SK-N-SH (cell line): ENCODE results near the gene SRSF2. TPM values are rescaled to one million over a fixed set of nuclear protein-coding genes. Genes with fewer than 3 reads are reported as not detected.

Experiments
- CTCF ChIA-PET: fragments of 300-600, 350-600 bp; formaldehyde crosslinking; extraction: SDS; loops from one replicate; lab custom pipeline; 2021; lab: Yijun Ruan, JAX
- POLR2A ChIA-PET: fragments of 350-600 bp; sonication (Branson Sonifier 250); formaldehyde crosslinking; extraction: SDS; loops from one replicate; lab custom pipeline; 2020; ENCODE audit warnings: antibody characterized with exemption, inconsistent platforms; lab: Yijun Ruan, JAX
- DNase-seq: peaks from one replicate; pipeline ENCODE4 v3.0.0; 2012
- H2AFZ ChIP-seq: fragments of 200-600 bp; sonication (generic); 2 replicates; pipeline ENCODE4 v1.8.1; 2016; ENCODE audit warnings: antibody characterized with exemption, mild to moderate bottlenecking, low read depth
- H3F3A ChIP-seq: fragments of 200-600 bp; sonication (generic); replicated peaks from 2 replicates; pipeline ENCODE3; 2016; ENCODE audit warnings: antibody characterized with exemption, mild to moderate bottlenecking; ENCODE audit not compliant: insufficient read depth
- H3K27ac ChIP-seq, 2 experiments: fragments of 200-500 bp in 1 of 2; fragments of 200-600 bp in 1 of 2; sonication (Bioruptor generic) in 1 of 2; sonication (generic), shearing (Covaris generic) in 1 of 2; 2 replicates each; pipeline versions ENCODE4 v1.5.1 to v1.6.1; 2014 to 2016; ENCODE audit warnings: low read depth in 2 of 2, inconsistent platforms in 1 of 2, low read length in 1 of 2, mild to moderate bottlenecking in 1 of 2, mixed read lengths in 1 of 2
- H3K27me3 ChIP-seq: fragments of 200-600 bp; sonication (generic), shearing (Covaris generic); 2 replicates; pipeline ENCODE4 v1.6.1; 2016; ENCODE audit warnings: mixed run types; ENCODE audit not compliant: insufficient read depth
- H3K36me3 ChIP-seq, 2 experiments: fragments of 200-500 bp in 1 of 2; fragments of 200-600 bp in 1 of 2; sonication (Bioruptor generic) in 1 of 2; sonication (generic) in 1 of 2; replicated peaks in 1 of 2; 2 replicates each; pipeline versions ENCODE3 to v1.5.1; 2014 to 2016; ENCODE audit warnings: low read length in 1 of 2, mild to moderate bottlenecking in 1 of 2; ENCODE audit not compliant: insufficient read depth in 2 of 2, control insufficient read depth in 1 of 2
- H3K4me1 ChIP-seq, 2 experiments: fragments of 200-500 bp in 1 of 2; fragments of 200-600 bp in 1 of 2; sonication (Bioruptor generic) in 1 of 2; sonication (generic), shearing (Covaris generic) in 1 of 2; 2 replicates each; pipeline versions ENCODE4 v1.5.1 to v1.6.1; 2014 to 2016; ENCODE audit warnings: low read depth in 1 of 2, low read length in 1 of 2, mixed run types in 1 of 2; ENCODE audit not compliant: insufficient read depth in 2 of 2, control insufficient read depth in 1 of 2
- H3K4me2 ChIP-seq: fragments of 200-600 bp; sonication (generic), shearing (Covaris generic); 2 replicates; pipeline ENCODE4 v1.6.1; 2017; ENCODE audit warnings: mixed run types
- H3K4me3 ChIP-seq, 2 experiments: fragments of 200-500 bp in 1 of 2; fragments of 200-600 bp in 1 of 2; sonication (Bioruptor generic) in 1 of 2; sonication (generic), shearing (Covaris generic) in 1 of 2; 2 replicates each; pipeline versions ENCODE4 v1.5.1 to v1.8.1; 2014 to 2016; ENCODE audit warnings: low read depth in 2 of 2, inconsistent platforms in 1 of 2, low read length in 1 of 2, mild to moderate bottlenecking in 1 of 2, mixed read lengths in 1 of 2, moderate library complexity in 1 of 2
- H3K79me2 ChIP-seq: fragments of 200-600 bp; sonication (generic); 2 replicates; pipeline ENCODE4 v1.8.1; 2017; ENCODE audit warnings: mild to moderate bottlenecking; ENCODE audit not compliant: insufficient read depth
- H3K9ac ChIP-seq: fragments of 200-600 bp; sonication (generic); 2 replicates; pipeline ENCODE4 v1.6.1; 2017; ENCODE audit warnings: mixed run types
- H3K9me2 ChIP-seq: fragments of 200-600 bp; sonication (generic); 2 replicates; pipeline ENCODE4 v1.6.1; 2017; ENCODE audit warnings: mixed run types
- H3K9me3 ChIP-seq: fragments of 200-600 bp; sonication (generic); 2 replicates; pipeline ENCODE4 v1.6.1; 2017; ENCODE audit warnings: mixed run types, mild to moderate bottlenecking, moderate library complexity
- H4K20me1 ChIP-seq: fragments of 200-600 bp; sonication (generic); 2 replicates; pipeline ENCODE4 v1.6.1; 2017; ENCODE audit warnings: mild to moderate bottlenecking, mixed run types; ENCODE audit not compliant: insufficient read depth
- CTCF ChIP-seq: fragments of 200-600 bp; sonication (generic); IDR thresholded peaks from 2 replicates; pipeline ENCODE4 v1.6.1; 2017; ENCODE audit warnings: antibody characterized with exemption, mild to moderate bottlenecking, moderate library complexity
- EP300 ChIP-seq, 2 experiments: IDR thresholded peaks; 2 replicates each; pipeline versions ENCODE4 v1.4.0 to v1.6.1; 2012; ENCODE audit warnings: borderline replicate concordance in 1 of 2, low read depth in 1 of 2, low read length in 1 of 2
- FOSL2 ChIP-seq: IDR thresholded peaks from 2 replicates; pipeline ENCODE4 v1.4.0; 2012; ENCODE audit warnings: low read depth, mild to moderate bottlenecking, moderate library complexity, borderline replicate concordance
- FOXJ3 ChIP-seq: sonication (generic); formaldehyde crosslinking; IDR thresholded peaks from 2 replicates; pipeline ENCODE4 v1.5.1; 2020; ENCODE audit warnings: mild to moderate bottlenecking, missing genetic modification reagents
- GATA2 ChIP-seq: sonication (generic); formaldehyde crosslinking; IDR thresholded peaks from 2 replicates; pipeline ENCODE4 v1.5.0; 2020; ENCODE audit warnings: mild to moderate bottlenecking, missing genetic modification reagents
- MAX ChIP-seq: IDR thresholded peaks from 2 replicates; pipeline ENCODE4 v1.4.0; 2012; ENCODE audit warnings: low read depth
- MEF2A ChIP-seq: IDR thresholded peaks from 2 replicates; pipeline ENCODE4 v1.4.0; 2012; ENCODE audit warnings: low read depth, borderline replicate concordance
- NFIC ChIP-seq: IDR thresholded peaks from 2 replicates; pipeline ENCODE4 v1.4.0; 2012; ENCODE audit warnings: borderline replicate concordance
- POLR2AphosphoS5 ChIP-seq: IDR thresholded peaks from 2 replicates; pipeline ENCODE4 v1.6.1; 2012; ENCODE audit warnings: low read depth, low read length
- RAD21 ChIP-seq: IDR thresholded peaks from 2 replicates; pipeline ENCODE4 v1.6.1; 2012; ENCODE audit warnings: mild to moderate bottlenecking, low read length
- REST ChIP-seq: IDR thresholded peaks from 2 replicates; pipeline ENCODE4 v1.6.1; 2012; ENCODE audit warnings: mild to moderate bottlenecking, low read depth, low read length, moderate library complexity
- SMC3 ChIP-seq: IDR thresholded peaks from 2 replicates; pipeline ENCODE4 v1.6.1; 2012; ENCODE audit warnings: low read depth, low read length, improper control_type of control experiment
- TCF12 ChIP-seq: IDR thresholded peaks from 2 replicates; pipeline ENCODE4 v1.4.0; 2012
- TEAD4 ChIP-seq: IDR thresholded peaks from 2 replicates; pipeline ENCODE4 v1.4.0; 2012; ENCODE audit warnings: mild to moderate bottlenecking, borderline replicate concordance; ENCODE audit not compliant: insufficient read depth
- YY1 ChIP-seq: IDR thresholded peaks from 2 replicates; pipeline ENCODE4 v1.4.0; 2012; ENCODE audit warnings: low read depth, mild to moderate bottlenecking
- WGBS: methylation state at CpG from one replicate; pipeline ENCODE4 v1.1.6; 2017; ENCODE audit warnings: low lambda C conversion rate; 5-methylcytosine and 5-hydroxymethylcytosine counted together
- polyA plus RNA-seq, 3 experiments: library from polyadenylated mRNA; depleted of rRNA; stranded (reverse); fragments of >200 nt; gene quantifications; 2 replicates each; pipeline ENCODE4 v1.2.3, GENCODE V29; 2012

SRSF2 gene
- polyA plus RNA-seq, 1 of the 3 experiments (the other 2 are of a cell fraction): 211 TPM

DNA sequence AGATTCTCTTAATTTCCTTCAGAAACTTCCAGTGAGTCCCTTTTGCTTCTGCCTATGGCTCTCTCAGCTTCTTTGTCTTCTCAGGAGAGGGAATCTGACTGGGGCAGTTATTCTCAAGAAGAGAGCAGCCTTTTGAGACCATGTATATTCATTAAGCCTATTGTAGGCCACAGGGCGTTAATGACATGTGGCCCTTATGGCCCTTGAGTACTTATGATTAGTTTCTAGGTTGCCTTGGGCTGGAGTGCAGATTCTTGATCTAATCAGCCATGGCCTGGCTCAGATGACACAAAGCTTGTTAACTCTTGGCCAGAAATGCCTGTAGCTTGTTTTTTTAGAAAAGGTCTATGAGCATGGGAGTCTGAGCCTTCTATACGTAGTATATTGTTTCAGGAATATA is 18.2 kb upstream of the SRSF2 start:
- DNase-seq: peak; percentile 34
- no peaks in the 10 kb centered on the region for H3K9me2 ChIP-seq
- 100% methylated on average over 2 of the region's 2 CpGs for WGBS
- no peak overlapping the region for H3K4me3 ChIP-seq
- no peaks in the 10 kb centered on the region for H4K20me1 ChIP-seq
- CTCF ChIA-PET: interaction anchor here (1.1 to 1.2 kb wide), 2 partner anchors 9 to 301 kb away, joined by 3 to 5 read pairs; no protein-coding TSS in a partner anchor
- no peak overlapping the region for H3K4me2 ChIP-seq
- POLR2A ChIA-PET: no interaction called here
- no peak overlapping the region for H2AFZ ChIP-seq
- no peak overlapping the region for H3K9ac ChIP-seq
- no peak overlapping the region for H3K27ac ChIP-seq
- H3K79me2 ChIP-seq: no peaks in the 10 kb centered on the region
- H3K4me1 ChIP-seq: no peaks in the 10 kb centered on the region
- no peaks in the 10 kb centered on the region for H3K27me3 ChIP-seq
- no peaks in the 10 kb centered on the region for H3K9me3 ChIP-seq
- H3K36me3 ChIP-seq: peaks cover 3 to 29% of the 10 kb centered on the region in 2 experiments
- TF ChIP-seq FOXJ3 (CRISPR knock-in tag) (no peak), TCF12 (no peak), FOSL2 (no peak), GATA2 (CRISPR knock-in tag) (no peak), MEF2A (no peak), TEAD4 (no peak), SMC3 (no peak)
- H3F3A ChIP-seq: no peaks in the 10 kb centered on the region

GRCh38 chr17:76753061-76753961 is 16.2 kb upstream of the SRSF2 start:
- H3K4me1 ChIP-seq: no peaks in the 10 kb centered on the region
- peaks cover 3 to 27% of the 10 kb centered on the region in 2 experiments for H3K36me3 ChIP-seq
- H2AFZ ChIP-seq: no peak overlapping the region
- H3K27ac ChIP-seq: no peak overlapping the region
- no peak for DNase-seq
- no peaks in the 10 kb centered on the region for H3K9me2 ChIP-seq
- POLR2A ChIA-PET: no interaction called here
- no peaks in the 10 kb centered on the region for H3K79me2 ChIP-seq
- 91% methylated on average over 12 of the region's 12 CpGs for WGBS
- H3K4me2 ChIP-seq: no peak overlapping the region
- no peaks in the 10 kb centered on the region for H3F3A ChIP-seq
- TF ChIP-seq REST (no peak), CTCF (no peak), EP300 (IDR thresholded peaks at IDR 0.05; ENCODE audit: borderline replicate concordance in 1 of 2, low read depth in 1 of 2, low read length in 1 of 2) (no peak), MAX (no peak), NFIC (no peak), POLR2AphosphoS5 (no peak), RAD21 (no peak), FOXJ3 (CRISPR knock-in tag) (no peak), YY1 (no peak)
- no peak overlapping the region for H3K4me3 ChIP-seq
- CTCF ChIA-PET: no interaction called here
- no peaks in the 10 kb centered on the region for H3K27me3 ChIP-seq
- no peak overlapping the region for H3K9ac ChIP-seq
- H4K20me1 ChIP-seq: no peaks in the 10 kb centered on the region
- H3K9me3 ChIP-seq: no peaks in the 10 kb centered on the region
